GM19025 (cell line): ENCODE results near the gene TMEM147.

Experiments
- ATAC-seq: cut with Tn5 transposase; IDR thresholded peaks from one replicate; pipeline ENCODE4 v1.9.1; 2021; ENCODE audit warnings: mild to moderate bottlenecking, low read depth, moderate library complexity; ENCODE audit not compliant: unreplicated experiment

TMEM147 gene

GRCh38 chr19:35545001-35545854 is at the start of gene TMEM147:
Gene TMEM147 (plus strand): TSS chr19:35545626. CDS start chr19:35545740, 114 bp downstream.
- peak; percentile 81 for ATAC-seq

- no peak for ATAC-seq
These were observed 48.0 kb upstream of the TMEM147 start for GRCh38 chr19:35497406-35497805.

- no peak for ATAC-seq
These were observed 47.2 kb upstream of the TMEM147 start for GRCh38 chr19:35498220-35498619.

GRCh38 chr19:35498984-35499527 is 46.4 kb upstream of the TMEM147 start:
- ATAC-seq = no peak

DNA sequence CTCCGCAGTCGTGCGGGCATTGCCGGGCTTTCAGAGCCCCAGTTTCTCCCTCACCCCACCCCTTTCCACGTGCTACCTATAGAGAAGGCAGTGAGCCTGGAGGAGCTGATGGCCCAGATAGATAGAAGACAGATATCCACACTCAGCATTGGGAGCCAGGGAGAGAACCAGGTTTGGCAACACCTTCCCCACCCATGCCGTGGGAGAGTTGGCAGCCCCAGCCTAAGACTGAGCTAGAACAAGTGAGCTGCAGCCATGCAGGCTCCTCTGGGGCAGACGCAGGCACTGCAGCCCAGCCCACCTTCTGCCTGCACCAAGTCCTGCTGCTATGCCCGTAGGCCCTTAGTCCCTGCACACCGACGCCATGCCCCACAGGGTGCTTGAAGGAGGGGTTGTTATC is 44.8 kb upstream of the TMEM147 start:
- ATAC-seq = no peak

- no peak for ATAC-seq
These were observed 43.7 kb upstream of the TMEM147 start for GRCh38 chr19:35501684-35502083.

GRCh38 chr19:35502751-35503150 is 42.7 kb upstream of the TMEM147 start:
- ATAC-seq = no peak

- ATAC-seq = no peak
These were observed 39.4 kb upstream of the TMEM147 start for GRCh38 chr19:35506011-35506410.

- ATAC-seq = no peak
These were observed 37.9 kb upstream of the TMEM147 start for GRCh38 chr19:35507561-35507960.

GRCh38 chr19:35508129-35508528 is 37.3 kb upstream of the TMEM147 start:
- no peak for ATAC-seq

DNA sequence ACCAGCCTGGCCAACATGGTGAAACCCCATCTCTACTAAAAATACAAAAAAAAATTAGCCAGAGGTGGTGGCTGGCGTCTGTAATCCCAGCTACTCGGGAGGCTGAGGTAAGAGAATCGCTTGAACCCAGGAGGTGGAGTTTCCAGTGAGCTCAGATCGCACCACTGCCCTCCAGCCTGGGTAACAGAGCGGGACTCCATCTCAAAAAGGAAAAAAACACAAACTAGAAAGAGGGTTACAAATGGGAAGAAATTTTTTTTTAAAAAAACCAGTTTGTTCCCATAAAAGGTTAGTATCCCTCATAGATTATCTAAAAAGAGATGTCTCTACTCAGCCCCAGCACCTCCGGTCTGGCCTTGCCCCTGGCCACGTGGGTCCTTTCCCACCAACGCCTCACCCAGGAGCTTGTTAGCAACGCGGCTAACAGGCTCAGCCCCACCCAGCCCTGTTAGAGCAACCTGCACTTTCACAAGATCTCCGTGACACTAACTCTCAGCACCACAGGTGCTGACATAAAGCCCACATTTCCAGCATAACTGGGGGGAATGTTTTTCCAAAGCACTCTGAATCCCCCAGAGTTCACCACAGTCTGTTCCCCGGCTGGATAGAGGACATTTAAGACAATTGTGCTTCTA is 36.3 kb upstream of the TMEM147 start:
- no peak for ATAC-seq

DNA sequence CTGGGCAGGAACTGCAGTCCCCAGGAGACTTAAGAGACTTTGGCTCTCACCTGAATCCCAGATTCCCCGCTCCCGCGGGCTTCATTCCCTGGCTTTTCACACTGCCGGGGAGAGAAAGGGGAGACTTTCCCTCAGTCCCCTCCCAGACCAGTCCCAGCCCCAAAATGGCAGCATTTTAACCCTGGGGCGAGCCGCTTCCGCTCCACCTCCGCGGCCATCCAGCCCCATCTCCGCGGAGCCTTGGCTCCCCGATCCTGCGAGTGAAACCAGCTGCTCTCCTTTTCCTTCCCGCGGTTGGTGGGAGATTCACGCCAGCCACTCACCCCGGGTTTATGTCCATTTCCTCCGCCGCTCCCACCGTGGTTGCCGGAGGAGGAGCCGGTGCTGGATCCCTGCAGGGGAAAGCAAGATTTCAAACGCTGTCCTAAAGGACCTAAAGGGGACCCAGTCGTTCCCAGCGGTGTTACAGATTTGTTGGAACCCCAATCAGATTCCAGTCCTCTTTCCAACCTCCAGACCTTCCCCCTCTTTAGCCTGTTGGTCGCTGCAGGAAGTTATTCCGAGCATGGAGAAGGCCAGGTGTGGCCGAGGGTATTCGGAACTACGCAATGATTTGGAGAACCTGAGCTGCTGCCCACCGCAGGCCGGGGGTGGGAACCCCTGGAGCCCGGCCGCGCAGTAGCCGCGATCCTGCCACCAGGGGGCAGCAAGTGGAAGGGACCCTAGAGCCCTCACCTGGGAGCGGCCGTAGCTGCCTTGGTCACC is 35.4 kb upstream of the TMEM147 start:
- no peak for ATAC-seq

DNA sequence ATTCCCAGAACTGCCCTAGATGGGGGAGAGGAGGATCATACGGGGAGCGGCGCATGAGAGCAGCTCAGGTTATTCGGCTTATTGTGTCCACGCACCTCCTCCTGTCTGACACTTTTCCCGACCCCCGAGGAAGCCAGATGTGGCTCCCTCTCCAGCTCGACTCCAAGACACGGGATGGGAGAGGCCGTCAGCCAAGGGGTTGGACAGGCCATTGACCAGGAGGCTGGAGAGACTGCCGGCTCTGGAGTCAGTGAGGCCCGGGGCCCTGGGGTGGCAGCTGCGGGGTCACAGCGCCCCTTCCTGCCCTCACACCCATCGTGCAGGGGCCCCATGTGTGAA is 34.8 kb upstream of the TMEM147 start:
- no peak for ATAC-seq

DNA sequence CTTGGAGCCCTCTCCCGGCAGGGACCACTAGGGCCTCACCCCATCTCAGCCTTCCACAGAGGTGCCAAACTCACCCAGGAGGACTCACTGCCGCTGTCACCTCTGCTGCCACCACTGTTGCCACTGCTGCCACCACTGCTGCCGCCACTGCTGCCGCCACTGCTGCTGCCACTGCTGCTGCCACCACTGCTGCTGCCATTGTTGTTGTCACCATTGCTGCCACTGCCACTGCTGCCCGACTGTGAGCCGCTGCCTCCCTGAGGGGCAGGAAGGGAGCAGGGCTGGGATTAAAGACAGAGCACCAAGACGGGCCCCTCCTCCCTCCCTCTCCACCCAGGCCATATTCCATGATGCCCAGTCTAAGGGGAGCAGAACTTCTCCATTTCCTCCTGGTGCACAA is 34.1 kb upstream of the TMEM147 start:
- no peak for ATAC-seq

GRCh38 chr19:35512831-35513627 is 32.4 kb upstream of the TMEM147 start:
- no peak for ATAC-seq

DNA sequence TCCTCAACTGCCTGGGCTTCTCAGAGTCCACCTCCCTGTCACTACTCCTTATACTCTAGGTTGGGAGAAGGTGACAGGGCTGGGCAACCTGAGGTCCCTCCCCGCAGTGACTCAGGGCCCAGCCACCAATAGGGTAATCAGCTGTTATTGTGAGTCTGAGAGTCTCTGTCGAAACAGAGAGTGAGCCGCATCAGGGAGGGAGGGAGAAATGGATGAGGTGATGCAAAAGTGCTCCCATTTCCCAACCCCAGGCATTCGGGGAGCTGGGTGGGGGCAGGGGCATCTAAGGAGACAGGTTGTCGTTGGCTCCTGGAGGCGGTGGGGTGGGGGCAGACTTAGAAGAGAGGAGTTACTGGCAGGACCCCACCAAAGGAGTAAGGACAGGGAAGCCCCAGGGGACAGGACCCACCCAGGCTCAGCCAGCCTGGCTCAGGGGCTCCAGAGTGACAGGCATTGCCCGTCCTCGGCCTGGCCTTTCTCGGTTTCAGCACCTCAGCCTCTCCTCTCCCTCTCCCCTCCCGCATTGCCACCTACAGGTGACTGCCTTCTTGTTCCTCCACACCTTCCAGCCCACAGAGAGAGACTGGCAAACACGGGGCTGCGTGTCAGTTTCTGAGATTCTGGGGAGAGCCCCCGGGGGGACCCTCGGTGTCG is 31.7 kb upstream of the TMEM147 start, which contains the start of gene DMKN:
DMKN (minus strand) TSS at position 22 of the 654 bp plus-strand sequence. CDS start 174 bp downstream, outside the sequence.
- no peak for ATAC-seq

DNA sequence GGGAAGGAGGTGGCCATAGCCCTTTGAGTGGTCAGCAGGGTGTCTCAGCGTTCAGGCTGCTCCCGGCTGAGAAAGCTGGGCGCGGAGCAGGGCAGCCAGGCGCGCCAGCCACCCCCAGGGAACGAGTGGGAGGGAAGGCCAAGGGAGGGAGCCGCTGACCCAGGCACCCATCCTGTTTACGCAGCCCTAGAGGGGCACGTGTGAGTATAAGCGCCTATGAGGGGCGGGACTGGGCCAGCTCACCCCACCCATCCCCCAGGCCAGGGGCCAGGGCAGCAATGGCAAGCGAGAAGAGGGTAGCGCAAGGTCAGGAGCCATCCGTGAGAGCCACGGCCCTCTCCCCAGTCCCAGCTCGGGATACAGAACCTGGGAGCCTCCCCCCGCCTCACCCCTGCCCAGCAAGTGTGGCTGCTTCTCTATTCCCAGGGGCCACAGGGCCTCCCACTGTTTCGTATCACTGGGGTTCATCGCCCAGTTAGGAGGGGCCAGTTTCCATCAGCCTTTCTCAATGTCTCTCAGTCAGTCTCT is 31.1 kb upstream of the TMEM147 start:
- no peak for ATAC-seq

DNA sequence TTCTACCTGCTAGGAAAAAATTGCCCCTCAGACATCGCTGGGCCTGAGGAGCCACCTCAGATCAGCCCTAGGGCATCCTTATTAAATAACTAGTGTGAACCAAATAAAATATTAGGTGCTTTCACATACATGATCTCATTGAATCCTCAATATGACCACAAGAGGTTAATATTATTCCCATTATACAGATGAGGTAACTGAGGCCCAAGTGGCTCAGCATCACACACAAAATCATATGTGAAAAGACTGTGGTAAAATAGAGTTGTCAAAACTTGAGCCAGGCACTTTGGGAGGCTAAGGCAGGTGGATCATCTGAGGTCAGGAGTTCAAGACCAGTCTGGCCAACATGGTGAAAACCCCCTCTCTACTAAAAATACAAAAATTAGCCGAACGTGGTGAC is 29.1 kb upstream of the TMEM147 start:
- no peak for ATAC-seq

GRCh38 chr19:35517342-35517741 is 28.1 kb upstream of the TMEM147 start:
- no peak for ATAC-seq
